ENCODE data around the gene ACBD4.

Gene ACBD4

GRCh38 chr17:45125509-45125908, 10.0 kb upstream of the ACBD4 start:
- Histone ChIP-seq H3K4me1 (ENCODE audit: insufficient read depth, low read length) (no peaks in the 10 kb centered on the region), H3K27me3 (ENCODE audit: insufficient read depth, low read length) (no peaks in the 10 kb centered on the region), H3K4me3 (ENCODE audit: low read length) (no peak overlapping the region), H3K36me3 (ENCODE audit: insufficient read depth, low read depth, low read length) (no peaks in the 10 kb centered on the region), H3K9ac (ENCODE audit: low read depth, low read length) (no peak overlapping the region), H3K9me3 (ENCODE audit: insufficient read depth, low read depth, low read length) (no peaks in the 10 kb centered on the region), H3K27ac (ENCODE audit: low read length) (no peak overlapping the region)

GRCh38 chr17:45127207-45127547, 8.3 kb upstream of the ACBD4 start:
- no peaks in the 10 kb centered on the region for H3K9me3 ChIP-seq (ENCODE audit: insufficient read depth, low read depth, low read length)
- no peak overlapping the region for H3K9ac ChIP-seq (ENCODE audit: low read depth, low read length)
- no peak overlapping the region for H3K27ac ChIP-seq (ENCODE audit: low read length)
- no peak overlapping the region for H3K4me3 ChIP-seq (ENCODE audit: low read length)
- peaks cover 6% of the 10 kb centered on the region; the same call in 1 of the 2 replicates for H3K27me3 ChIP-seq (ENCODE audit: insufficient read depth, low read length)
- no peaks in the 10 kb centered on the region for H3K36me3 ChIP-seq (ENCODE audit: insufficient read depth, low read depth, low read length)
- H3K4me1 ChIP-seq (ENCODE audit: insufficient read depth, low read length) = no peaks in the 10 kb centered on the region

GRCh38 chr17:45127548-45128300, 7.8 kb upstream of the ACBD4 start:
- H3K27ac ChIP-seq (ENCODE audit: low read length) = no peak overlapping the region
- H3K9ac ChIP-seq (ENCODE audit: low read depth, low read length) = no peak overlapping the region
- H3K36me3 ChIP-seq (ENCODE audit: insufficient read depth, low read depth, low read length) = no peaks in the 10 kb centered on the region
- no peaks in the 10 kb centered on the region for H3K9me3 ChIP-seq (ENCODE audit: insufficient read depth, low read depth, low read length)
- H3K27me3 ChIP-seq (ENCODE audit: insufficient read depth, low read length) = peaks cover 6% of the 10 kb centered on the region; the same call in 1 of the 2 replicates
- H3K4me3 ChIP-seq (ENCODE audit: low read length) = no peak overlapping the region
- H3K4me1 ChIP-seq (ENCODE audit: insufficient read depth, low read length) = no peaks in the 10 kb centered on the region

GRCh38 chr17:45128331-45128730, 7.2 kb upstream of the ACBD4 start:
- H3K36me3 ChIP-seq (ENCODE audit: insufficient read depth, low read depth, low read length) = no peaks in the 10 kb centered on the region
- no peak overlapping the region for H3K27ac ChIP-seq (ENCODE audit: low read length)
- no peaks in the 10 kb centered on the region for H3K9me3 ChIP-seq (ENCODE audit: insufficient read depth, low read depth, low read length)
- H3K4me3 ChIP-seq (ENCODE audit: low read length) = no peak overlapping the region
- peaks cover 6% of the 10 kb centered on the region; the same call in 1 of the 2 replicates for H3K27me3 ChIP-seq (ENCODE audit: insufficient read depth, low read length)
- H3K9ac ChIP-seq (ENCODE audit: low read depth, low read length) = no peak overlapping the region
- no peaks in the 10 kb centered on the region for H3K4me1 ChIP-seq (ENCODE audit: insufficient read depth, low read length)

- Histone ChIP-seq H3K36me3 (ENCODE audit: insufficient read depth, low read depth, low read length) (no peaks in the 10 kb centered on the region), H3K9me3 (ENCODE audit: insufficient read depth, low read depth, low read length) (no peaks in the 10 kb centered on the region), H3K27ac (ENCODE audit: low read length) (no peak overlapping the region), H3K4me3 (ENCODE audit: low read length) (no peak overlapping the region), H3K27me3 (ENCODE audit: insufficient read depth, low read length) (peaks cover 6% of the 10 kb centered on the region; the same call in 1 of the 2 replicates), H3K4me1 (ENCODE audit: insufficient read depth, low read length) (no peaks in the 10 kb centered on the region), H3K9ac (ENCODE audit: low read depth, low read length) (no peak overlapping the region)
These were observed 6.5 kb upstream of the ACBD4 start for GRCh38 chr17:45128989-45129388.

- no peaks in the 10 kb centered on the region for H3K9me3 ChIP-seq (ENCODE audit: insufficient read depth, low read depth, low read length)
- no peaks in the 10 kb centered on the region for H3K36me3 ChIP-seq (ENCODE audit: insufficient read depth, low read depth, low read length)
- no peak overlapping the region for H3K4me3 ChIP-seq (ENCODE audit: low read length)
- H3K27ac ChIP-seq (ENCODE audit: low read length) = no peak overlapping the region
- no peak overlapping the region for H3K9ac ChIP-seq (ENCODE audit: low read depth, low read length)
- H3K4me1 ChIP-seq (ENCODE audit: insufficient read depth, low read length) = no peaks in the 10 kb centered on the region
- peaks cover 6% of the 10 kb centered on the region; the same call in 1 of the 2 replicates for H3K27me3 ChIP-seq (ENCODE audit: insufficient read depth, low read length)
These were observed 6.0 kb upstream of the ACBD4 start for GRCh38 chr17:45129426-45129939.

GRCh38 chr17:45129940-45130680, 5.4 kb upstream of the ACBD4 start:
- Histone ChIP-seq H3K27ac (ENCODE audit: low read length) (no peak overlapping the region), H3K4me3 (ENCODE audit: low read length) (no peak overlapping the region), H3K36me3 (ENCODE audit: insufficient read depth, low read depth, low read length) (no peaks in the 10 kb centered on the region), H3K9ac (ENCODE audit: low read depth, low read length) (no peak overlapping the region), H3K9me3 (ENCODE audit: insufficient read depth, low read depth, low read length) (no peaks in the 10 kb centered on the region), H3K27me3 (ENCODE audit: insufficient read depth, low read length) (peaks cover 6% of the 10 kb centered on the region; the same call in 1 of the 2 replicates), H3K4me1 (ENCODE audit: insufficient read depth, low read length) (no peaks in the 10 kb centered on the region)

GRCh38 chr17:45130681-45131615, 4.5 kb upstream of the ACBD4 start:
- Histone ChIP-seq H3K36me3 (ENCODE audit: insufficient read depth, low read depth, low read length) (no peaks in the 10 kb centered on the region), H3K27me3 (ENCODE audit: insufficient read depth, low read length) (peaks cover 6% of the 10 kb centered on the region; the same call in 1 of the 2 replicates), H3K4me3 (ENCODE audit: low read length) (peak overlapping the region; percentile 67; the same call in 1 of the 2 replicates), H3K4me1 (ENCODE audit: insufficient read depth, low read length) (no peaks in the 10 kb centered on the region), H3K27ac (ENCODE audit: low read length) (no peak overlapping the region), H3K9ac (ENCODE audit: low read depth, low read length) (no peak overlapping the region), H3K9me3 (ENCODE audit: insufficient read depth, low read depth, low read length) (no peaks in the 10 kb centered on the region)

- no peak overlapping the region for H3K27ac ChIP-seq (ENCODE audit: low read length)
- no peaks in the 10 kb centered on the region for H3K4me1 ChIP-seq (ENCODE audit: insufficient read depth, low read length)
- peak overlapping the region; percentile 67 for H3K4me3 ChIP-seq (ENCODE audit: low read length)
- H3K9me3 ChIP-seq (ENCODE audit: insufficient read depth, low read depth, low read length) = no peaks in the 10 kb centered on the region
- H3K36me3 ChIP-seq (ENCODE audit: insufficient read depth, low read depth, low read length) = no peaks in the 10 kb centered on the region
- peaks cover 6% of the 10 kb centered on the region; the same call in 1 of the 2 replicates for H3K27me3 ChIP-seq (ENCODE audit: insufficient read depth, low read length)
- no peak overlapping the region; the same call in 1 of the 2 replicates for H3K9ac ChIP-seq (ENCODE audit: low read depth, low read length)
These were observed 3.7 kb upstream of the ACBD4 start for GRCh38 chr17:45131616-45132319.

- Histone ChIP-seq H3K4me3 (ENCODE audit: low read length) (peak within 1 kb of the TSS; percentile 81), H3K27me3 (ENCODE audit: insufficient read depth, low read length) (peaks cover 6% of the 10 kb centered on the region; the same call in 1 of the 2 replicates), H3K4me1 (ENCODE audit: insufficient read depth, low read length) (no peaks in the 10 kb centered on the region), H3K9me3 (ENCODE audit: insufficient read depth, low read depth, low read length) (no peaks in the 10 kb centered on the region), H3K36me3 (ENCODE audit: insufficient read depth, low read depth, low read length) (no peaks in the 10 kb centered on the region), H3K9ac (ENCODE audit: low read depth, low read length) (peak within 1 kb of the TSS; percentile 67; the same call in 1 of the 2 replicates), H3K27ac (ENCODE audit: low read length) (no peak within 1 kb of the TSS)
These were observed 3.2 kb upstream of the ACBD4 start, which contains the start of gene PLCD3 for GRCh38 chr17:45132320-45132571. TSS of gene PLCD3 (minus strand) at chr17:45132515. CDS start at chr17:45132410, 105 bp downstream.

Measured in iPS-20b (cell line).